ENCODE measurements around the gene ZNF71. TPM values are rescaled to one million over a fixed set of nuclear protein-coding genes. Genes with fewer than 3 reads are reported as not detected.

ZNF71 gene
- total RNA-seq, 1 experiment from 2014 or later: 13.7 TPM

- peaks cover 4% of the 10 kb centered on the region for H3K36me3 ChIP-seq (ENCODE audit: insufficient read depth, low read length, poor library complexity, severe bottlenecking)
- H3K27ac ChIP-seq (ENCODE audit: low read depth, low read length, poor library complexity, severe bottlenecking): no peak overlapping the region
- peaks cover 16% of the 10 kb centered on the region for H3K9me3 ChIP-seq (ENCODE audit: low read depth, low read length, poor library complexity, severe bottlenecking)
- intact Hi-C loops (cut with micrococcal nuclease; ENCODE audit: unreplicated experiment): no loop called here
- H3K27me3 ChIP-seq (replicated peaks; ENCODE audit: insufficient read depth, low read depth, low read length, poor library complexity): no peaks in the 10 kb centered on the region
- no peaks in the 10 kb centered on the region for H3K4me1 ChIP-seq (ENCODE audit: insufficient read depth, low read length, poor library complexity, severe bottlenecking)
- no peak overlapping the region for H3K4me3 ChIP-seq (ENCODE audit: low read depth, low read length, poor library complexity, severe bottlenecking)
- no peak for DNase-seq (ENCODE audit: low spot score)
- ChIA-PET CTCF (no interaction called here), POLR2A (ENCODE audit: low non-redundant PET) (interaction anchor here (0.6 kb wide), 1 partner anchor 19 kb away, joined by 3 read pairs; no protein-coding TSS in a partner anchor)
- no TSS peak for BruUV-seq (replicated peaks)
- TF ChIP-seq EZH2 (IDR thresholded peaks at IDR 0.05; ENCODE audit: borderline replicate concordance, low read depth, low read length, poor library complexity, severe bottlenecking): no peak
- TF ChIP-seq CTCF (conservative IDR thresholded peaks at IDR 0.05; ENCODE audit: low read depth, low read length): no peak
Measured at GRCh38 chr19:56613639-56614038, 18.5 kb downstream of the ZNF71 start.

- no TSS peak for BruUV-seq (replicated peaks)
- intact Hi-C loops (cut with micrococcal nuclease; ENCODE audit: unreplicated experiment): no loop called here
Measured at GRCh38 chr19:56617531-56617930, 22.4 kb downstream of the ZNF71 start.

GRCh38 chr19:56619121-56619520 lies 24.0 kb downstream of the ZNF71 start:
- TF ChIP-seq CTCF (conservative IDR thresholded peaks at IDR 0.05; ENCODE audit: low read depth, low read length): no peak
- no peak for TF ChIP-seq EZH2 (IDR thresholded peaks at IDR 0.05; ENCODE audit: borderline replicate concordance, low read depth, low read length, poor library complexity, severe bottlenecking)
- no peak overlapping the region for H3K27ac ChIP-seq (ENCODE audit: low read depth, low read length, poor library complexity, severe bottlenecking)
- ChIA-PET CTCF (no interaction called here), POLR2A (ENCODE audit: low non-redundant PET) (no interaction called here)
- H3K4me1 ChIP-seq (ENCODE audit: insufficient read depth, low read length, poor library complexity, severe bottlenecking): no peaks in the 10 kb centered on the region
- H3K9me3 ChIP-seq (ENCODE audit: low read depth, low read length, poor library complexity, severe bottlenecking): peaks cover 13% of the 10 kb centered on the region
- BruUV-seq (replicated peaks): no TSS peak
- no peak for DNase-seq (ENCODE audit: low spot score)
- no peak overlapping the region for H3K4me3 ChIP-seq (ENCODE audit: low read depth, low read length, poor library complexity, severe bottlenecking)
- H3K27me3 ChIP-seq (replicated peaks; ENCODE audit: insufficient read depth, low read depth, low read length, poor library complexity): no peaks in the 10 kb centered on the region
- H3K36me3 ChIP-seq (ENCODE audit: insufficient read depth, low read length, poor library complexity, severe bottlenecking): peaks cover 12% of the 10 kb centered on the region
- intact Hi-C loops (cut with micrococcal nuclease; ENCODE audit: unreplicated experiment): no loop called here

More at GRCh38 chr19:56617531-56617930, 22.4 kb downstream of the ZNF71 start:
- no peak overlapping the region for H3K27ac ChIP-seq (ENCODE audit: low read depth, low read length, poor library complexity, severe bottlenecking)
- H3K4me3 ChIP-seq (ENCODE audit: low read depth, low read length, poor library complexity, severe bottlenecking): no peak overlapping the region
- ChIA-PET POLR2A (ENCODE audit: low non-redundant PET) (no interaction called here), CTCF (no interaction called here)
- DNase-seq (ENCODE audit: low spot score): no peak
- no peaks in the 10 kb centered on the region for H3K27me3 ChIP-seq (replicated peaks; ENCODE audit: insufficient read depth, low read depth, low read length, poor library complexity)
- H3K9me3 ChIP-seq (ENCODE audit: low read depth, low read length, poor library complexity, severe bottlenecking): peaks cover 13% of the 10 kb centered on the region
- H3K36me3 ChIP-seq (ENCODE audit: insufficient read depth, low read length, poor library complexity, severe bottlenecking): peaks cover 6% of the 10 kb centered on the region
- H3K4me1 ChIP-seq (ENCODE audit: insufficient read depth, low read length, poor library complexity, severe bottlenecking): no peaks in the 10 kb centered on the region
- TF ChIP-seq CTCF (conservative IDR thresholded peaks at IDR 0.05; ENCODE audit: low read depth, low read length): no peak
- no peak for TF ChIP-seq EZH2 (IDR thresholded peaks at IDR 0.05; ENCODE audit: borderline replicate concordance, low read depth, low read length, poor library complexity, severe bottlenecking)

All from A673 (cell line).